ENCODE results near the gene AGK. TPM values are rescaled to one million over a fixed set of nuclear protein-coding genes. Genes with fewer than 3 reads are reported as not detected.

Gene AGK
- total and polyA plus RNA-seq, 2 experiments from 2014 or later: 18.3 to 24.1 TPM

DNA sequence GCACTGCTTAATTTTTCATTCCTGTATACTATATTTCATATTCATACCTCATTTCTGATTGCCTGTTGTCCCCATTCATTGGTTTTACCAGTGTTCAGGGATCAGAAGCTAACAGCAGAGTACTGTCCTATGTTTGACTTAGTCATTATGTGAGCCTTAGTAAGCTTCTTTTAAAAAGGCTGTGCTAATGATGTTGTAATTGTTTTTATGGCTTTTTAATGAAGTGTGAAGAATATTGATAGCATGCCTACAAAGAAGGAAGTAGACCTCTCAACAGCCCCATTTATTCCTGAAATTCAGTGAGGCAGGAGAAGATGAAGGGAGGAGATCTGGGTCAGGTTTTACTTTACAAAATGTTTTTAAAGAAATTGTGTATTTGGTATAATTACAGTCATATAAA, 61.7 kb downstream of the AGK start:
- Histone ChIP-seq H4K20me1 (ENCODE audit: insufficient read depth) (no peaks in the 10 kb centered on the region), H3K36me3 (ENCODE audit: low read depth) (peaks cover 6% of the 10 kb centered on the region; the same call in 1 of the 2 replicates), H3F3A (ENCODE audit: insufficient read depth) (no peaks in the 10 kb centered on the region), H3K4me3 (no peak overlapping the region), H3K27me3 (replicated peaks; ENCODE audit: insufficient read depth) (no peaks in the 10 kb centered on the region), H3K9me3 (ENCODE audit: low read depth) (no peaks in the 10 kb centered on the region), H3K9me2 (ENCODE audit: insufficient read depth) (no peaks in the 10 kb centered on the region), H2AFZ (no peak overlapping the region), H3K9ac (no peak overlapping the region), H3K4me2 (ENCODE audit: unreplicated experiment) (no peak overlapping the region), H3K27ac (no peak overlapping the region), H3K4me1 (ENCODE audit: insufficient read depth) (no peaks in the 10 kb centered on the region), H3K79me2 (ENCODE audit: insufficient read depth) (no peaks in the 10 kb centered on the region)
- DNase-seq: no peak
- in situ Hi-C loops (cut with MboI): no loop called here
- TF ChIP-seq EZH2 (IDR thresholded peaks at IDR 0.05; ENCODE audit: insufficient read depth, poor library complexity, severe bottlenecking) (no peak), EZH2phosphoT487 (IDR thresholded peaks at IDR 0.05; ENCODE audit: insufficient read depth, low read depth) (no peak)

DNA sequence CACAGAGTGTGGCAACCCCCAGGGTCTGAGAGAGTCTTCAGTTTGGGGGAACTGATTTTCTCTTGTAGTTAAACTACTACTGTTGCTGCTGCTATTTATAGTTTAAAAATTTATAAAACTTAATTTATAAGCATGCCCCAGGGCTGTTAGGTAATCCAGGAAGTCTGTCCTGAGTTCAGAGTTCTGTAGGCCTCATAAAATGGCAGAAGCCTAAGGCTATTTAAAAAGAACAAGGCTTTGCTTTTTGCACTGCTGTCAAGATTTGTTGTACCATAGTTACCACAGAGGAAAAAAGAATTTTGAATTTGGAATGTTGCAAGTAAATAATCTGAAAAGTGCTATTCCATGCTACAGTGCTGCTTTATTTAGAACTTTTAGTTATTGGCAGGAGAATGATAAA, 66.1 kb downstream of the AGK start:
- no peak for DNase-seq

DNA sequence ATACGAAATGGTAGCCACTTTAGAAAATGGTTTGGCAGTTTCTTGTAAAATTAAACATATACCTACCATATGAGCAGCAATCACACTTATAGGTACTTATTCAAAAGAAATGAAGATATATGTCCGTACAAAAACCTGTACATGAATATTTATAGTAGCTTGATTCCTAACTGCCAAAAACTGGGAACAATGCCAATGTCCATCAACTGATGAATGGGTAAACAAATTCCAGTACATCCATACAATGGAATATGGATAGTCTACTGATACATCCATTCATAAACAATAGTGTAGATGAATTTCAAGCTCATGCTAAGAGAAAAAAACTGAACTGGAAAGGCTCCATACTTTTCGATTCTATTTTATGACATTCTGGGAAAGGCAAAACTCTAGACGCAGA, 68.5 kb downstream of the AGK start:
- TF ChIP-seq EZH2 (IDR thresholded peaks at IDR 0.05; ENCODE audit: insufficient read depth, poor library complexity, severe bottlenecking) (no peak), EZH2phosphoT487 (IDR thresholded peaks at IDR 0.05; ENCODE audit: insufficient read depth, low read depth) (no peak)
- WGBS, 2 experiments (ENCODE audit: low coverage in 1 of 2, low lambda C conversion rate in 2 of 2, missing lambda C conversion rate in 2 of 2): 98 to 99% methylated on average over 4 of the region's 4 CpGs
- Histone ChIP-seq H3K9me3 (ENCODE audit: low read depth) (no peaks in the 10 kb centered on the region), H4K20me1 (ENCODE audit: insufficient read depth) (no peaks in the 10 kb centered on the region), H3K9ac (no peak overlapping the region), H3K4me3 (no peak overlapping the region), H3K4me2 (ENCODE audit: unreplicated experiment) (no peak overlapping the region), H3K9me2 (ENCODE audit: insufficient read depth) (no peaks in the 10 kb centered on the region), H2AFZ (no peak overlapping the region), H3K27ac (no peak overlapping the region), H3K27me3 (replicated peaks; ENCODE audit: insufficient read depth) (no peaks in the 10 kb centered on the region), H3K36me3 (ENCODE audit: low read depth) (no peaks in the 10 kb centered on the region; the same call in 1 of the 2 replicates), H3F3A (ENCODE audit: insufficient read depth) (no peaks in the 10 kb centered on the region), H3K4me1 (ENCODE audit: insufficient read depth) (no peaks in the 10 kb centered on the region), H3K79me2 (ENCODE audit: insufficient read depth) (no peaks in the 10 kb centered on the region)
- in situ Hi-C loops (cut with MboI): no loop called here
- DNase-seq: no peak

More for the DNA sequence above, 66.1 kb downstream of the AGK start:
- no peak overlapping the region for H3K9ac ChIP-seq
- no peak overlapping the region for H3K27ac ChIP-seq
- no peaks in the 10 kb centered on the region for H3F3A ChIP-seq (ENCODE audit: insufficient read depth)
- no peak for TF ChIP-seq EZH2 (IDR thresholded peaks at IDR 0.05; ENCODE audit: insufficient read depth, poor library complexity, severe bottlenecking)
- H2AFZ ChIP-seq: no peak overlapping the region
- H3K9me3 ChIP-seq (ENCODE audit: low read depth): no peaks in the 10 kb centered on the region
- H3K36me3 ChIP-seq (ENCODE audit: low read depth): no peaks in the 10 kb centered on the region; the same call in 1 of the 2 replicates
- no peaks in the 10 kb centered on the region for H3K27me3 ChIP-seq (replicated peaks; ENCODE audit: insufficient read depth)
- in situ Hi-C loops (cut with MboI): no loop called here
- no peaks in the 10 kb centered on the region for H4K20me1 ChIP-seq (ENCODE audit: insufficient read depth)
- no peak overlapping the region for H3K4me2 ChIP-seq (ENCODE audit: unreplicated experiment)
- H3K4me1 ChIP-seq (ENCODE audit: insufficient read depth): no peaks in the 10 kb centered on the region
- no peaks in the 10 kb centered on the region for H3K79me2 ChIP-seq (ENCODE audit: insufficient read depth)
- H3K4me3 ChIP-seq: no peak overlapping the region
- no peaks in the 10 kb centered on the region for H3K9me2 ChIP-seq (ENCODE audit: insufficient read depth)

DNA sequence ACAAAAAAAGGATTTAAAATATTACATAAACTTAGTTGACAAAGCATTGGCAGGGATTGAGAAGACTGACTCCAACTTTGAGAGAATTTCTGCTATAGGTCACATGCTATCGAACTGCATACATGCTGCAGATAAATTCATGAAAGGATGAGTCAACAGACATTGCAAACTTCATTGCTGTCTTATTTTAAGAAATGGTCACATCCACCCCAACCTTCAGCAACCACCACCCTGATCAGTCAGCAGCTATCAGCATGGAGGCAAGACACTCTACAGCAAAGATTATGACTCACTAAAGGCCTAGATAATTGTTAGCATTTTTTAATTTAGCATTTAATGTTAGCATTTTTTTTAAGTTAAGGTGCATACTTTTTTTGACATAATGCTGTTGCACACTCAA, 73.6 kb downstream of the AGK start:
- H3K4me2 ChIP-seq (ENCODE audit: unreplicated experiment): no peak overlapping the region
- WGBS, 2 experiments (ENCODE audit: low coverage in 1 of 2, low lambda C conversion rate in 2 of 2, missing lambda C conversion rate in 2 of 2): 96 to 100% methylated on average over 1 of the region's 1 CpG
- H3K79me2 ChIP-seq (ENCODE audit: insufficient read depth): no peaks in the 10 kb centered on the region
- no peaks in the 10 kb centered on the region for H3K4me1 ChIP-seq (ENCODE audit: insufficient read depth)
- H3F3A ChIP-seq (ENCODE audit: insufficient read depth): no peaks in the 10 kb centered on the region
- no peaks in the 10 kb centered on the region for H3K9me2 ChIP-seq (ENCODE audit: insufficient read depth)
- H3K9me3 ChIP-seq (ENCODE audit: low read depth): no peaks in the 10 kb centered on the region
- no peaks in the 10 kb centered on the region for H4K20me1 ChIP-seq (ENCODE audit: insufficient read depth)
- H3K27ac ChIP-seq: no peak overlapping the region
- no peak overlapping the region for H3K4me3 ChIP-seq
- DNase-seq: no peak
- H3K9ac ChIP-seq: no peak overlapping the region
- no peak overlapping the region for H2AFZ ChIP-seq
- TF ChIP-seq EZH2 (IDR thresholded peaks at IDR 0.05; ENCODE audit: insufficient read depth, poor library complexity, severe bottlenecking) (no peak), EZH2phosphoT487 (IDR thresholded peaks at IDR 0.05; ENCODE audit: insufficient read depth, low read depth) (no peak)
- no peaks in the 10 kb centered on the region; the same call in 1 of the 2 replicates for H3K36me3 ChIP-seq (ENCODE audit: low read depth)
- in situ Hi-C loops (cut with MboI): no loop called here
- no peaks in the 10 kb centered on the region for H3K27me3 ChIP-seq (replicated peaks; ENCODE audit: insufficient read depth)

DNA sequence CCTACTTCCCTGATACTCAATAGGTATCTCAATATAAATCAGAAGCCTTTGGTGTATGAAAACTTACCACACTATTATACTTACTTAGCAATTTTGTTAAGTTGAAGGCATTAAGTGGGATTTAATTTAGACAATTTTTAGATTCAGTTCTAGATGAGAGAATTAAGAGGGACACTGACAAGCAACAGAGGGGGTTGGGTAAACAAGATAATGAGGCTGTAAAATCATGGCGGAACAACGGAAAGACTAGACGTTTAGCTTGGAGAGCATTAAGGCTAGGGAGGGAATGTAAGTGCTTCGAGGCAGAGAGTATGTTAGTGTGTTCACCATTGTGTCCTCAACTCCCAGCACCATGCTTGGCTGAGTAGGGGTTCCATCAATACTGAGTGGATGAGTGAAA, 79.4 kb downstream of the AGK start:
- DNase-seq: no peak
- Histone ChIP-seq H4K20me1 (ENCODE audit: insufficient read depth) (no peaks in the 10 kb centered on the region), H3K4me3 (no peak overlapping the region), H3K4me1 (ENCODE audit: insufficient read depth) (no peaks in the 10 kb centered on the region), H3K9me3 (ENCODE audit: low read depth) (no peaks in the 10 kb centered on the region), H3K36me3 (ENCODE audit: low read depth) (no peaks in the 10 kb centered on the region), H3K4me2 (ENCODE audit: unreplicated experiment) (no peak overlapping the region), H3K9ac (no peak overlapping the region), H3K9me2 (ENCODE audit: insufficient read depth) (no peaks in the 10 kb centered on the region), H3K27me3 (replicated peaks; ENCODE audit: insufficient read depth) (no peaks in the 10 kb centered on the region), H3K27ac (no peak overlapping the region), H2AFZ (no peak overlapping the region), H3K79me2 (ENCODE audit: insufficient read depth) (no peaks in the 10 kb centered on the region), H3F3A (ENCODE audit: insufficient read depth) (no peaks in the 10 kb centered on the region)
- 96 to 100% methylated on average over 4 of the region's 4 CpGs for WGBS, 2 experiments (ENCODE audit: low coverage in 1 of 2, low lambda C conversion rate in 2 of 2, missing lambda C conversion rate in 2 of 2)
- TF ChIP-seq EZH2 (IDR thresholded peaks at IDR 0.05; ENCODE audit: insufficient read depth, poor library complexity, severe bottlenecking) (no peak), EZH2phosphoT487 (IDR thresholded peaks at IDR 0.05; ENCODE audit: insufficient read depth, low read depth) (no peak)
- in situ Hi-C loops (cut with MboI): no loop called here
